H1 (cell line): ENCODE results near the gene ACKR2. TPM values are rescaled to one million over a fixed set of nuclear protein-coding genes. Genes with fewer than 3 reads are reported as not detected.

ENCODE experiments used
- CTCF ChIA-PET: fragments of 300-600 bp; sonication (Branson Sonifier 250); formaldehyde crosslinking; loops from one replicate; lab custom pipeline; 2021; ENCODE audit not compliant: partially characterized antibody; lab: Charles Lee
- POLR2A ChIA-PET: fragments of 300-600 bp; sonication (Branson Sonifier 250); formaldehyde crosslinking; loops from one replicate; lab custom pipeline; 2021; ENCODE audit warnings: inconsistent platforms; ENCODE audit not compliant: partially characterized antibody; lab: Charles Lee
- DNase-seq, 2 experiments: peaks; one replicate each; pipeline versions ENCODE4 v3.0.0 to v3.0.0-alpha.2; 2010 to 2022; ENCODE audit warnings: low spot score in 2 of 2, low read depth in 1 of 2, mixed read lengths in 1 of 2
- FAIRE-seq: peaks from 2 replicates; lab custom pipeline; 2011; peaks lifted over from hg19 to GRCh38; lab: Jason Lieb, UNC
- H2AFZ ChIP-seq: 2 replicates; pipeline ENCODE4 v1.8.1; 2012; ENCODE audit warnings: low read length, inconsistent platforms
- H2AK5ac ChIP-seq: 2 replicates; pipeline ENCODE4 v1.6.1; 2013; ENCODE audit warnings: low read depth, low read length
- H2BK120ac ChIP-seq: replicated peaks from 2 replicates; pipeline ENCODE3; 2013; ENCODE audit warnings: low read depth, low read length, inconsistent platforms
- H2BK12ac ChIP-seq: 2 replicates; pipeline ENCODE4 v1.6.1; 2013; ENCODE audit warnings: low read depth, low read length
- H2BK15ac ChIP-seq: 2 replicates; pipeline ENCODE4 v1.6.1; 2013; ENCODE audit warnings: low read length
- H2BK20ac ChIP-seq: 2 replicates; pipeline ENCODE4 v1.6.1; 2013; ENCODE audit warnings: low read length
- H2BK5ac ChIP-seq: 2 replicates; pipeline ENCODE4 v1.6.1; 2013; ENCODE audit warnings: low read depth, low read length
- H3K14ac ChIP-seq: 2 replicates; pipeline ENCODE4 v1.6.1; 2013; ENCODE audit warnings: inconsistent platforms; ENCODE audit not compliant: insufficient read length
- H3K18ac ChIP-seq: 2 replicates; pipeline ENCODE4 v1.6.1; 2013; ENCODE audit warnings: low read length; ENCODE audit errors: extremely low read depth
- H3K23ac ChIP-seq: 2 replicates; pipeline ENCODE4 v1.6.1; 2013; ENCODE audit warnings: inconsistent platforms; ENCODE audit not compliant: insufficient read length
- H3K23me2 ChIP-seq: 2 replicates; pipeline ENCODE4 v1.6.1; 2013; ENCODE audit warnings: low read depth, low read length
- H3K27ac ChIP-seq: 2 replicates; pipeline ENCODE4 v1.6.1; 2011; ENCODE audit warnings: low read depth, low read length, inconsistent platforms
- H3K27me3 ChIP-seq, 4 experiments: replicated peaks in 1 of 4; 1 replicate in 1 of 4; 2 replicates in 3 of 4; pipeline versions ENCODE4 v1.6.1 to v1.8.1; 2011 to 2013; ENCODE audit warnings: low read length in 3 of 4, mild to moderate bottlenecking in 3 of 4, inconsistent platforms in 2 of 4, mixed read lengths in 2 of 4, moderate library complexity in 1 of 4; ENCODE audit not compliant: control insufficient read depth in 3 of 4, insufficient read depth in 3 of 4; ENCODE audit errors: extremely low read depth in 1 of 4
- H3K36me3 ChIP-seq, 4 experiments: 2 replicates each; pipeline versions ENCODE4 v1.6.1 to v1.8.1; 2011 to 2013; ENCODE audit warnings: mild to moderate bottlenecking in 4 of 4, low read length in 3 of 4, moderate library complexity in 2 of 4, control low read depth in 1 of 4, inconsistent platforms in 1 of 4; ENCODE audit not compliant: insufficient read depth in 4 of 4, control insufficient read depth in 2 of 4
- H3K4ac ChIP-seq: replicated peaks from 2 replicates; pipeline ENCODE3; 2013; ENCODE audit warnings: low read length, low read depth, mixed read lengths, inconsistent platforms; ENCODE audit not compliant: insufficient read length
- H3K4me1 ChIP-seq, 4 experiments: replicated peaks in 1 of 4; 1 replicate in 1 of 4; 2 replicates in 3 of 4; pipeline versions ENCODE4 v1.6.1 to v1.8.1; 2011 to 2013; ENCODE audit warnings: low read length in 3 of 4, inconsistent platforms in 2 of 4, mixed read lengths in 1 of 4; ENCODE audit not compliant: insufficient read depth in 4 of 4, control insufficient read depth in 3 of 4
- H3K4me2 ChIP-seq, 2 experiments: 2 replicates each; pipeline versions ENCODE4 v1.6.1 to v1.8.1; 2011 to 2013; ENCODE audit warnings: low read depth in 2 of 2, low read length in 2 of 2, control low read depth in 1 of 2, inconsistent platforms in 1 of 2, mild to moderate bottlenecking in 1 of 2; ENCODE audit not compliant: insufficient read depth in 1 of 2
- H3K4me3 ChIP-seq, 4 experiments: fragments of 200-600, 300-600 bp in 1 of 4; sonication (generic), shearing (Covaris generic), sonication (Bioruptor Twin) in 1 of 4; 2 replicates each; pipeline versions ENCODE4 v1.5.1 to v1.8.1; 2011 to 2016; ENCODE audit warnings: low read length in 4 of 4, low read depth in 3 of 4, control low read depth in 2 of 4, inconsistent platforms in 2 of 4, mild to moderate bottlenecking in 2 of 4, mixed read lengths in 1 of 4, moderate library complexity in 1 of 4; ENCODE audit not compliant: insufficient read depth in 2 of 4; ENCODE audit errors: extremely low read depth in 1 of 4
- H3K56ac ChIP-seq: replicated peaks from 2 replicates; pipeline ENCODE3; 2013; ENCODE audit warnings: low read depth, mild to moderate bottlenecking, mixed read lengths, low read length, inconsistent platforms; ENCODE audit not compliant: insufficient read length
- H3K79me1 ChIP-seq: 2 replicates; pipeline ENCODE4 v1.6.1; 2013; ENCODE audit warnings: low read depth, low read length, control low read depth
- H3K79me2 ChIP-seq, 2 experiments: 2 replicates each; pipeline versions ENCODE4 v1.6.1 to v1.8.1; 2012 to 2013; ENCODE audit warnings: low read length in 2 of 2, mild to moderate bottlenecking in 2 of 2, inconsistent platforms in 1 of 2; ENCODE audit not compliant: insufficient read depth in 2 of 2, control insufficient read depth in 1 of 2
- H3K9ac ChIP-seq, 4 experiments: replicated peaks in 1 of 4; 1 replicate in 1 of 4; 2 replicates in 3 of 4; pipeline versions ENCODE4 v1.6.1 to v1.8.1; 2011 to 2013; ENCODE audit warnings: low read depth in 3 of 4, low read length in 3 of 4, control low read depth in 2 of 4, mild to moderate bottlenecking in 2 of 4, moderate library complexity in 2 of 4, inconsistent platforms in 1 of 4; ENCODE audit errors: extremely low read depth in 1 of 4
- H3K9me3 ChIP-seq, 2 experiments: 2 replicates each; pipeline versions ENCODE4 v1.6.1 to v1.8.1; 2012 to 2013; ENCODE audit warnings: mild to moderate bottlenecking in 2 of 2, moderate library complexity in 2 of 2, control low read depth in 1 of 2, inconsistent platforms in 1 of 2, low read depth in 1 of 2, low read length in 1 of 2, mixed read lengths in 1 of 2; ENCODE audit not compliant: insufficient read depth in 2 of 2
- H4K20me1 ChIP-seq, 2 experiments: replicated peaks in 1 of 2; 2 replicates each; pipeline versions ENCODE3 to v1.8.1; 2011 to 2013; ENCODE audit warnings: inconsistent platforms in 2 of 2, low read length in 2 of 2, mild to moderate bottlenecking in 1 of 2; ENCODE audit not compliant: insufficient read depth in 2 of 2, control insufficient read depth in 1 of 2
- H4K5ac ChIP-seq: 2 replicates; pipeline ENCODE4 v1.6.1; 2013; ENCODE audit warnings: low read length, low read depth, mixed read lengths, inconsistent platforms; ENCODE audit not compliant: insufficient read length
- H4K8ac ChIP-seq: 2 replicates; pipeline ENCODE4 v1.8.0; 2013; ENCODE audit warnings: mild to moderate bottlenecking, moderate library complexity, low read length, inconsistent platforms; ENCODE audit not compliant: insufficient read depth; ENCODE audit errors: extremely low read depth
- H4K91ac ChIP-seq: replicated peaks from 2 replicates; pipeline ENCODE3; 2013; ENCODE audit warnings: low read length, mixed read lengths, inconsistent platforms; ENCODE audit not compliant: insufficient read length
- ASH2L ChIP-seq: fragments of 200-600, 300-600 bp; sonication (generic); IDR thresholded peaks from one replicate; pipeline ENCODE4 v1.7.1; 2017; ENCODE audit warnings: low read length
- ATF3 ChIP-seq: IDR thresholded peaks from 2 replicates; pipeline ENCODE4 v1.6.1; 2011; ENCODE audit warnings: low read depth, mild to moderate bottlenecking, low read length; ENCODE audit not compliant: insufficient read depth
- CBX5 ChIP-seq: fragments of 300-800, 300-1000 bp; sonication (generic); IDR thresholded peaks from 2 replicates; pipeline ENCODE4 v1.7.1; 2016; ENCODE audit warnings: antibody characterized with exemption, low read length, low read depth
- CEBPB ChIP-seq: IDR thresholded peaks from 2 replicates; pipeline ENCODE4 v1.6.1; 2012; ENCODE audit warnings: low read depth, low read length
- KDM1A ChIP-seq: fragments of 200-600, 300-600 bp; sonication (generic); IDR thresholded peaks from 2 replicates; pipeline ENCODE4 v1.7.1; 2016; ENCODE audit warnings: mild to moderate bottlenecking, low read length, borderline replicate concordance
- KDM5A ChIP-seq: fragments of 200-600 bp; IDR thresholded peaks from 2 replicates; pipeline ENCODE4 v1.7.1; 2012; ENCODE audit warnings: mild to moderate bottlenecking, low read length, inconsistent platforms, mixed read lengths
- NRF1 ChIP-seq: IDR thresholded peaks from 2 replicates; pipeline ENCODE4 v1.6.1; 2011; ENCODE audit warnings: mild to moderate bottlenecking, low read depth, low read length, improper control_type of control experiment
- RAD21 ChIP-seq, 2 experiments: IDR thresholded peaks in 1 of 2; conservative IDR thresholded peaks in 1 of 2; 2 replicates each; pipeline ENCODE4 v1.6.1; 2011; ENCODE audit warnings: low read depth in 2 of 2, low read length in 2 of 2, improper control_type of control experiment in 1 of 2, inconsistent platforms in 1 of 2, mild to moderate bottlenecking in 1 of 2, moderate library complexity in 1 of 2
- RNF2 ChIP-seq: fragments of 200-900, 300-1000 bp; sonication (generic); IDR thresholded peaks from 2 replicates; pipeline ENCODE4 v1.7.1; 2016; ENCODE audit warnings: borderline replicate concordance, low read depth, mild to moderate bottlenecking, antibody characterized with exemption, low read length; ENCODE audit not compliant: poor library complexity, severe bottlenecking; ENCODE audit errors: missing control alignments
- SIRT6 ChIP-seq: IDR thresholded peaks from one replicate; pipeline ENCODE4 v1.7.1; 2012; ENCODE audit warnings: low read length, inconsistent platforms
- SP2 ChIP-seq: IDR thresholded peaks from 2 replicates; pipeline ENCODE4 v1.6.1; 2012; ENCODE audit warnings: mild to moderate bottlenecking, low read length, inconsistent platforms
- TAF7 ChIP-seq: optimal IDR thresholded peaks from 2 replicates; pipeline ENCODE3; 2011; ENCODE audit warnings: low read depth, mild to moderate bottlenecking, inconsistent platforms, low read length, moderate library complexity, borderline replicate concordance
- WGBS, 2 experiments: shearing (Covaris generic) in 1 of 2; methylation state at CpG; one replicate each; pipeline versions ENCODE4 v1.1.6 to v1.1.7; 2013 to 2015; ENCODE audit warnings: low lambda C conversion rate in 2 of 2, mixed read lengths in 2 of 2, inconsistent platforms in 1 of 2, low coverage in 1 of 2, missing lambda C conversion rate in 1 of 2; ENCODE audit not compliant: insufficient replicate concordance in 2 of 2, insufficient coverage in 1 of 2, insufficient read length in 1 of 2; ENCODE audit errors: extremely low coverage in 1 of 2, missing lambda C conversion rate in 1 of 2; 5-methylcytosine and 5-hydroxymethylcytosine counted together
- polyA plus RNA-seq, 7 experiments: library from polyadenylated mRNA; depleted of rRNA in 3 of 7; stranded (reverse) in 5 of 7; unstranded in 2 of 7; fragments of >200 nt in 5 of 7; fragments of 200-250 nt in 2 of 7; gene quantifications; 1 replicate in 5 of 7; 2 replicates in 1 of 7; 4 replicates in 1 of 7; pipeline versions ENCODE4 v1.2.1 to v1.2.3, GENCODE V29; 2011 to 2013; ENCODE audit warnings: missing spikeins in 2 of 7, mixed read lengths in 2 of 7
- total RNA-seq: library from RNA; stranded (reverse); fragmentation: NEBNext Ultra II Directional; extraction: Animal tissue kit (Norgen Biotek cat#: 25700); gene quantifications from 2 replicates; pipeline ENCODE4 v1.2.1, GENCODE V29; 2021
- TF ChIP-seq, protein P1 (sequence below): IDR thresholded peaks from 2 replicates; pipeline ENCODE4 v1.6.1; 2012; ENCODE audit warnings: inconsistent platforms

Gene ACKR2
- total and polyA plus RNA-seq, 2 of the 8 experiments (the other 6 are each of a cell fraction or from before 2014, with no cell fraction given), result 0.09 to 0.12 TPM

GRCh38 chr3:42850263-42850662, 41.0 kb downstream of the ACKR2 start:
- no peaks in the 10 kb centered on the region for H3K9me3 ChIP-seq
- TF ChIP-seq, protein P1, sequence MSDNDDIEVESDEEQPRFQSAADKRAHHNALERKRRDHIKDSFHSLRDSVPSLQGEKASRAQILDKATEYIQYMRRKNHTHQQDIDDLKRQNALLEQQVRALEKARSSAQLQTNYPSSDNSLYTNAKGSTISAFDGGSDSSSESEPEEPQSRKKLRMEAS, result no peak
- no peak for TF ChIP-seq RAD21 (IDR thresholded peaks at IDR 0.05 in 1 of 2, conservative IDR thresholded peaks at IDR 0.05 in 1 of 2; ENCODE audit: low read depth in 2 of 2, low read length in 2 of 2)
- no peak for TF ChIP-seq SIRT6
- TF ChIP-seq ASH2L, result no peak
- TF ChIP-seq KDM1A, result no peak
- TF ChIP-seq KDM5A, result no peak
- TF ChIP-seq ATF3, result no peak
- TF ChIP-seq CEBPB, result no peak
- no peak for TF ChIP-seq TAF7
- TF ChIP-seq SP2, result no peak
- TF ChIP-seq NRF1, result no peak
- no peak for TF ChIP-seq RNF2
- no peak for TF ChIP-seq CBX5

More at GRCh38 chr3:42850263-42850662, 41.0 kb downstream of the ACKR2 start:
- H2AK5ac ChIP-seq, result no peak overlapping the region
- H2BK12ac ChIP-seq, result no peak overlapping the region
- no peak overlapping the region for H3K14ac ChIP-seq
- H3K4me1 ChIP-seq, result peaks cover 0 to 5% (median 0%) of the 10 kb centered on the region in 4 experiments; a peak in 2 of 7 replicates
- H2BK120ac ChIP-seq, result no peak overlapping the region
- CTCF ChIA-PET, result interaction anchor here (1.1 to 5.3 kb wide), 5 partner anchors 10 to 326 kb away, joined by 3 to 34 read pairs (median 5); no protein-coding TSS in a partner anchor
- H3K9ac ChIP-seq, result no peak overlapping the region
- no peaks in the 10 kb centered on the region for H3K36me3 ChIP-seq
- no peaks in the 10 kb centered on the region for H4K20me1 ChIP-seq
- H3K79me1 ChIP-seq, result no peaks in the 10 kb centered on the region
- DNase-seq (peak in 1 of 2 experiments; percentile 16), FAIRE-seq (no peak)
- POLR2A ChIA-PET, result no interaction called here
- H4K8ac ChIP-seq, result no peak overlapping the region
- H3K23me2 ChIP-seq, result no peaks in the 10 kb centered on the region
- H3K79me2 ChIP-seq, result no peaks in the 10 kb centered on the region
- no peak overlapping the region for H2BK5ac ChIP-seq
- no peak overlapping the region for H3K4me3 ChIP-seq
- H2AFZ ChIP-seq, result no peak overlapping the region
- H3K4ac ChIP-seq, result no peak overlapping the region
- H4K5ac ChIP-seq, result no peak overlapping the region
- no peak overlapping the region for H2BK15ac ChIP-seq
- WGBS, 2 experiments, result 90% methylated on average over 3 of the region's 3 CpGs; no CpG with 5 or more reads in 1 of the 2 experiments
- no peak overlapping the region for H3K56ac ChIP-seq
- H4K91ac ChIP-seq, result no peak overlapping the region
- no peak overlapping the region for H3K27ac ChIP-seq
- H2BK20ac ChIP-seq, result no peak overlapping the region
- H3K23ac ChIP-seq, result no peak overlapping the region
- H3K27me3 ChIP-seq, result no peaks in the 10 kb centered on the region
- H3K4me2 ChIP-seq, result no peak overlapping the region
- H3K18ac ChIP-seq, result no peak overlapping the region
